H9 (cell line): ENCODE data around the gene TM4SF20. TPM values are rescaled to one million over a fixed set of nuclear protein-coding genes. Genes with fewer than 3 reads are reported as not detected.

Experiments
- DNase-seq: peaks from one replicate; pipeline ENCODE4 v3.0.0-alpha.2; 2017
- H2AFZ ChIP-seq: one replicate; pipeline ENCODE4 v1.6.1; 2013; ENCODE audit warnings: mild to moderate bottlenecking, low read length, control low read depth, moderate library complexity
- H2AK5ac ChIP-seq: 2 replicates; pipeline ENCODE4 v1.6.1; 2013; ENCODE audit warnings: low read length, control low read depth, mixed read lengths; ENCODE audit not compliant: insufficient read length
- H2BK120ac ChIP-seq: one replicate; pipeline ENCODE4 v1.6.1; 2013; ENCODE audit warnings: low read depth, mild to moderate bottlenecking, low read length, control low read depth, inconsistent platforms; ENCODE audit not compliant: poor library complexity, severe bottlenecking
- H2BK12ac ChIP-seq: 2 replicates; pipeline ENCODE4 v1.6.1; 2013; ENCODE audit warnings: low read length, control low read depth, mixed read lengths, low read depth; ENCODE audit not compliant: insufficient read length
- H2BK15ac ChIP-seq: 2 replicates; pipeline ENCODE4 v1.6.1; 2013; ENCODE audit warnings: low read depth, low read length, control low read depth
- H2BK20ac ChIP-seq: one replicate; pipeline ENCODE4 v1.6.1; 2013; ENCODE audit warnings: low read depth, mild to moderate bottlenecking, low read length, control low read depth, inconsistent platforms; ENCODE audit not compliant: poor library complexity, severe bottlenecking
- H2BK5ac ChIP-seq: 2 replicates; pipeline ENCODE4 v1.6.1; 2013; ENCODE audit warnings: low read length, control low read depth, mixed read lengths; ENCODE audit not compliant: insufficient read length
- H3K14ac ChIP-seq: 2 replicates; pipeline ENCODE4 v1.6.1; 2013; ENCODE audit warnings: low read length, control low read depth; ENCODE audit not compliant: insufficient read depth
- H3K18ac ChIP-seq: 2 replicates; pipeline ENCODE4 v1.6.1; 2013; ENCODE audit warnings: low read depth, mild to moderate bottlenecking, mixed read lengths, low read length, control low read depth; ENCODE audit not compliant: insufficient read length
- H3K23ac ChIP-seq: 2 replicates; pipeline ENCODE4 v1.6.1; 2013; ENCODE audit warnings: low read length, control low read depth, mixed read lengths, low read depth; ENCODE audit not compliant: insufficient read length
- H3K23me2 ChIP-seq: 2 replicates; pipeline ENCODE4 v1.6.1; 2013; ENCODE audit warnings: low read depth, mild to moderate bottlenecking, mixed read lengths, low read length, control low read depth; ENCODE audit not compliant: insufficient read length, poor library complexity, severe bottlenecking
- H3K27ac ChIP-seq: 2 replicates; pipeline ENCODE4 v1.5.1; 2013; ENCODE audit warnings: low read length, control low read depth, mixed read lengths, low read depth; ENCODE audit not compliant: insufficient read length
- H3K27me3 ChIP-seq: 2 replicates; pipeline ENCODE4 v1.6.1; 2013; ENCODE audit warnings: low read length, control low read depth, inconsistent platforms; ENCODE audit not compliant: insufficient read depth
- H3K4ac ChIP-seq: 2 replicates; pipeline ENCODE4 v1.6.1; 2013; ENCODE audit warnings: low read depth, mild to moderate bottlenecking, control low read depth, inconsistent platforms, low read length, moderate library complexity
- H3K4me1 ChIP-seq: 2 replicates; pipeline ENCODE4 v1.6.1; 2013; ENCODE audit warnings: low read length, control low read depth, inconsistent platforms; ENCODE audit not compliant: insufficient read depth
- H3K4me2 ChIP-seq: 2 replicates; pipeline ENCODE4 v1.6.1; 2013; ENCODE audit warnings: low read length, control low read depth, mixed read lengths; ENCODE audit not compliant: insufficient read length, insufficient read depth
- H3K56ac ChIP-seq: 2 replicates; pipeline ENCODE4 v1.6.1; 2013; ENCODE audit warnings: low read depth, mild to moderate bottlenecking, mixed read lengths, low read length, control low read depth; ENCODE audit not compliant: insufficient read length
- H3K79me1 ChIP-seq: 2 replicates; pipeline ENCODE4 v1.6.1; 2013; ENCODE audit warnings: low read depth, mild to moderate bottlenecking, moderate library complexity, low read length, control low read depth, inconsistent platforms; ENCODE audit not compliant: insufficient read depth, poor library complexity, severe bottlenecking
- H3K79me2 ChIP-seq: 2 replicates; pipeline ENCODE4 v1.6.1; 2013; ENCODE audit warnings: low read length, control low read depth, inconsistent platforms; ENCODE audit not compliant: insufficient read depth
- H3K9ac ChIP-seq: 2 replicates; pipeline ENCODE4 v1.6.1; 2013; ENCODE audit warnings: low read length, control low read depth, mixed read lengths; ENCODE audit not compliant: insufficient read length; ENCODE audit errors: extremely low read depth
- H3K9me3 ChIP-seq: one replicate; pipeline ENCODE4 v1.6.1; 2013; ENCODE audit warnings: low read depth, low read length, inconsistent platforms; ENCODE audit not compliant: control insufficient read depth
- H3T11ph ChIP-seq: one replicate; pipeline ENCODE4 v1.6.1; 2013; ENCODE audit warnings: mild to moderate bottlenecking, low read length, control low read depth, inconsistent platforms
- H4K20me1 ChIP-seq: one replicate; pipeline ENCODE4 v1.6.1; 2013; ENCODE audit not compliant: control insufficient read depth, insufficient read length, insufficient read depth
- H4K5ac ChIP-seq: 2 replicates; pipeline ENCODE4 v1.6.1; 2013; ENCODE audit warnings: low read depth, mild to moderate bottlenecking, mixed read lengths, low read length, control low read depth; ENCODE audit not compliant: insufficient read length
- H4K8ac ChIP-seq: replicated peaks from 2 replicates; pipeline ENCODE4 v1.6.1; 2013; ENCODE audit warnings: low read length, control low read depth, mixed read lengths, low read depth; ENCODE audit not compliant: insufficient read length
- H4K91ac ChIP-seq: 2 replicates; pipeline ENCODE4 v1.6.1; 2013; ENCODE audit warnings: low read depth, mild to moderate bottlenecking, moderate library complexity, mixed read lengths, low read length, control low read depth; ENCODE audit not compliant: insufficient read length
- H3K27ac Mint-ChIP-seq, 3 experiments: 2 replicates in 2 of 3; 3 replicates in 1 of 3; pipeline ENCODE4 v1.8.0; 2020 to 2021; ENCODE audit warnings: mixed read lengths in 3 of 3, mild to moderate bottlenecking in 1 of 3, moderate library complexity in 1 of 3
- H3K27me3 Mint-ChIP-seq: 2 replicates; pipeline ENCODE4 v1.8.0; 2021; ENCODE audit warnings: low read depth, mild to moderate bottlenecking, moderate library complexity, mixed read lengths
- H3K36me3 Mint-ChIP-seq, 3 experiments: 2 replicates in 2 of 3; 3 replicates in 1 of 3; pipeline ENCODE4 v1.8.0; 2020 to 2021; ENCODE audit warnings: low read depth in 3 of 3, mixed read lengths in 3 of 3; ENCODE audit not compliant: insufficient read depth in 1 of 3
- H3K4me1 Mint-ChIP-seq, 2 experiments: 2 replicates each; pipeline ENCODE4 v1.8.0; 2020; ENCODE audit warnings: mixed read lengths in 2 of 2
- H3K4me3 Mint-ChIP-seq, 2 experiments: 2 replicates in 1 of 2; 3 replicates in 1 of 2; pipeline ENCODE4 v1.8.0; 2020 to 2021; ENCODE audit warnings: mild to moderate bottlenecking in 2 of 2, mixed read lengths in 2 of 2, moderate library complexity in 1 of 2
- H3K9me3 Mint-ChIP-seq, 2 experiments: 2 replicates in 1 of 2; 3 replicates in 1 of 2; pipeline ENCODE4 v1.8.0; 2020; ENCODE audit warnings: mild to moderate bottlenecking in 2 of 2, mixed read lengths in 2 of 2, moderate library complexity in 1 of 2
- CTCF ChIP-seq: fragments of 200-600 bp; sonication (generic); conservative IDR thresholded peaks from 3 replicates; pipeline ENCODE4 v1.8.0; 2021; ENCODE audit warnings: antibody characterized with exemption, mild to moderate bottlenecking
- WGBS: extraction: QIAGEN DNeasy Blood & Tissue Kit; methylation state at CpG from one replicate; pipeline ENCODE4 v1.1.7; 2013; ENCODE audit warnings: missing lambda C conversion rate, low lambda C conversion rate, mixed read lengths; ENCODE audit not compliant: insufficient read length; ENCODE audit errors: extremely low coverage; 5-methylcytosine and 5-hydroxymethylcytosine counted together
- total RNA-seq: library from RNA; stranded (reverse); gene quantifications from 2 replicates; pipeline ENCODE4 v1.2.1, GENCODE V29; 2021

TM4SF20 gene
- total RNA-seq, 1 experiment from 2014 or later = not detected

GRCh38 chr2:227411320-227411989 is 32.3 kb upstream of the TM4SF20 start:
- H4K20me1 ChIP-seq = no peaks in the 10 kb centered on the region
- H3K27ac Mint-ChIP-seq = no peak overlapping the region
- no peak overlapping the region for H2BK120ac ChIP-seq
- H3K4ac ChIP-seq = no peak overlapping the region
- no peak overlapping the region for H2BK15ac ChIP-seq
- no peak overlapping the region for H3K23ac ChIP-seq
- H2AFZ ChIP-seq = no peak overlapping the region
- H2BK12ac ChIP-seq = no peak overlapping the region
- no peaks in the 10 kb centered on the region for H3K9me3 Mint-ChIP-seq
- no CpG with 5 or more reads among the region's 9 CpGs for WGBS
- H3K27me3 Mint-ChIP-seq = no peaks in the 10 kb centered on the region
- no peaks in the 10 kb centered on the region for H3K23me2 ChIP-seq
- no peak for DNase-seq
- H4K5ac ChIP-seq = no peak overlapping the region
- H4K91ac ChIP-seq = no peak overlapping the region
- H3K79me2 ChIP-seq = no peaks in the 10 kb centered on the region
- TF ChIP-seq CTCF = no peak
- H3K4me1 ChIP-seq = no peaks in the 10 kb centered on the region
- no peak overlapping the region for H2BK5ac ChIP-seq
- H3K4me2 ChIP-seq = no peak overlapping the region
- no peak overlapping the region for H3K4me3 Mint-ChIP-seq
- H3K27me3 ChIP-seq = no peaks in the 10 kb centered on the region
- no peaks in the 10 kb centered on the region for H3K79me1 ChIP-seq
- H3K9ac ChIP-seq = no peak overlapping the region
- no peak overlapping the region for H4K8ac ChIP-seq
- no peak overlapping the region for H3K27ac ChIP-seq
- no peak overlapping the region for H3K18ac ChIP-seq
- H2AK5ac ChIP-seq = no peak overlapping the region
- no peaks in the 10 kb centered on the region for H3K9me3 ChIP-seq
- no peak overlapping the region for H3T11ph ChIP-seq
- no peak overlapping the region for H3K14ac ChIP-seq
- no peaks in the 10 kb centered on the region for H3K36me3 Mint-ChIP-seq
- H3K56ac ChIP-seq = no peak overlapping the region
- no peak overlapping the region for H2BK20ac ChIP-seq
- peaks cover 5 to 7% of the 10 kb centered on the region in 2 experiments; a peak in 2 of 4 replicates for H3K4me1 Mint-ChIP-seq
